Tibial nerve (tissue), 4 donors: ENCODE data around the gene IDH3A. TPM values are rescaled to one million over a fixed set of nuclear protein-coding genes. Genes with fewer than 3 reads are reported as not detected.
A peak's percentile ranks its signal among the peaks of the same experiment; 100 is the strongest.

Experiments used
- DNase-seq, 2 donors: peaks; one replicate each; pipeline ENCODE4 v3.0.0-alpha.2; 2019; ENCODE audit warnings: low spot score in 2 of 2
- H3K27ac ChIP-seq, 4 donors: fragments of 200-600 bp; sonication (generic) in 3 of 4; one replicate each; pipeline ENCODE4 v1.5.1; 2017 to 2019; ENCODE audit warnings: mild to moderate bottlenecking in 1 of 4
- H3K27me3 ChIP-seq, 2 donors: fragments of 200-600 bp; sonication (generic) in 1 of 2; one replicate each; pipeline versions ENCODE4 v1.5.1 to v1.6.0; 2017 to 2019
- H3K36me3 ChIP-seq, 3 donors: fragments of 200-600 bp; sonication (generic); one replicate each; pipeline ENCODE4 v1.5.1; 2018 to 2019
- H3K4me1 ChIP-seq, 4 donors: fragments of 200-600 bp; sonication (generic) in 3 of 4; one replicate each; pipeline ENCODE4 v1.5.1; 2017 to 2019
- H3K4me3 ChIP-seq, 4 donors: fragments of 200-600 bp; sonication (generic) in 3 of 4; one replicate each; pipeline ENCODE4 v1.5.1; 2017 to 2019; ENCODE audit warnings: mild to moderate bottlenecking in 1 of 4, moderate library complexity in 1 of 4
- H3K9me3 ChIP-seq, 4 donors: fragments of 200-600 bp; sonication (generic) in 3 of 4; one replicate each; pipeline ENCODE4 v1.5.1; 2017 to 2019
- CTCF ChIP-seq, 5 experiments: fragments of 200-600 bp in 3 of 5; fragments of 450-650 bp in 2 of 5; sonication (generic) in 3 of 5; IDR thresholded peaks; one replicate each; pipeline ENCODE4 v1.5.1; 2016 to 2019; ENCODE audit warnings: antibody characterized with exemption in 5 of 5, mild to moderate bottlenecking in 3 of 5, moderate library complexity in 2 of 5
- EP300 ChIP-seq, 2 donors: sonication (generic); formaldehyde crosslinking; IDR thresholded peaks; one replicate each; pipeline ENCODE4 v1.6.1; 2017; ENCODE audit warnings: antibody characterized with exemption in 2 of 2, mild to moderate bottlenecking in 1 of 2
- POLR2A ChIP-seq, 2 donors: fragments of 450-650 bp; IDR thresholded peaks; one replicate each; pipeline ENCODE4 v1.6.1; 2017; ENCODE audit warnings: antibody characterized with exemption in 2 of 2, mild to moderate bottlenecking in 2 of 2, moderate library complexity in 2 of 2
- WGBS, 2 donors: methylation state at CpG; one replicate each; pipeline ENCODE4 v1.1.5; 2018; 5-methylcytosine and 5-hydroxymethylcytosine counted together
- total RNA-seq, 4 donors: library from RNA; depleted of rRNA; stranded (reverse); fragments of >200 nt; gene quantifications; one replicate each; pipeline ENCODE4 v1.1.0, GENCODE V29; 2016

The IDH3A gene
- total RNA-seq, 4 donors from 2014 or later, result 46.9 to 70.7 (median 63.4) TPM

- Histone ChIP-seq H3K27ac (peak overlapping the region in 1 of 4 donors; percentile 19), H3K27me3 (no peaks in the 10 kb centered on the region), H3K4me3 (no peak overlapping the region), H3K9me3 (no peaks in the 10 kb centered on the region), H3K4me1 (no peaks in the 10 kb centered on the region), H3K36me3 (no peaks in the 10 kb centered on the region)
- no peak for DNase-seq
- no peak for TF ChIP-seq CTCF (IDR thresholded peaks at IDR 0.05)
- TF ChIP-seq EP300 (IDR thresholded peaks at IDR 0.05), result no peak
- TF ChIP-seq POLR2A (IDR thresholded peaks at IDR 0.05), result no peak
Measured at GRCh38 chr15:78140292-78140691, 8.9 kb upstream of the IDH3A start.

- H3K4me3 ChIP-seq, result no peak overlapping the region
- no peaks in the 10 kb centered on the region for H3K4me1 ChIP-seq
- H3K9me3 ChIP-seq, result no peaks in the 10 kb centered on the region
- 75 to 100% methylated on average over 1 of the region's 3 CpGs for WGBS, 2 donors
- TF ChIP-seq POLR2A (IDR thresholded peaks at IDR 0.05) (no peak), EP300 (IDR thresholded peaks at IDR 0.05) (no peak), CTCF (IDR thresholded peaks at IDR 0.05) (no peak)
- no peak for DNase-seq
- H3K27me3 ChIP-seq, result no peaks in the 10 kb centered on the region
- H3K27ac ChIP-seq, result no peak overlapping the region
- H3K36me3 ChIP-seq, result no peaks in the 10 kb centered on the region
Measured at GRCh38 chr15:78142332-78142731, 6.8 kb upstream of the IDH3A start.

GRCh38 chr15:78146425-78147154 is 2.6 kb upstream of the IDH3A start:
- H3K4me3 ChIP-seq, result no peak overlapping the region
- no peaks in the 10 kb centered on the region for H3K9me3 ChIP-seq
- no peak for DNase-seq
- H3K27ac ChIP-seq, result no peak overlapping the region
- TF ChIP-seq CTCF (IDR thresholded peaks at IDR 0.05), result no peak
- TF ChIP-seq EP300 (IDR thresholded peaks at IDR 0.05), result no peak
- no peak for TF ChIP-seq POLR2A (IDR thresholded peaks at IDR 0.05)
- no peaks in the 10 kb centered on the region for H3K27me3 ChIP-seq
- WGBS, 2 donors, result 91 to 92% methylated on average over 4 of the region's 4 CpGs
- H3K36me3 ChIP-seq, result no peaks in the 10 kb centered on the region
- peaks cover 0 to 24% (median 18%) of the 10 kb centered on the region in 4 donors for H3K4me1 ChIP-seq

GRCh38 chr15:78147566-78147965 is 1.6 kb upstream of the IDH3A start:
- H3K27ac ChIP-seq, result no peak overlapping the region
- H3K4me1 ChIP-seq, result peaks cover 0 to 25% (median 18%) of the 10 kb centered on the region in 4 donors
- no peaks in the 10 kb centered on the region for H3K36me3 ChIP-seq
- TF ChIP-seq EP300 (IDR thresholded peaks at IDR 0.05) (no peak), CTCF (IDR thresholded peaks at IDR 0.05) (no peak), POLR2A (IDR thresholded peaks at IDR 0.05) (no peak)
- H3K9me3 ChIP-seq, result no peaks in the 10 kb centered on the region
- WGBS, 2 donors, result 86 to 87% methylated on average over 6 of the region's 6 CpGs
- no peak overlapping the region for H3K4me3 ChIP-seq
- H3K27me3 ChIP-seq, result no peaks in the 10 kb centered on the region
- DNase-seq, result no peak

- no peaks in the 10 kb centered on the region for H3K36me3 ChIP-seq
- WGBS, 2 donors, result 14 to 18% methylated on average over 14 of the region's 14 CpGs
- no peak for TF ChIP-seq POLR2A (IDR thresholded peaks at IDR 0.05)
- no peak for TF ChIP-seq EP300 (IDR thresholded peaks at IDR 0.05)
- peak overlapping the region; percentile 54 to 94 (median 76) for H3K4me3 ChIP-seq
- H3K4me1 ChIP-seq, result peaks cover 0 to 25% (median 18%) of the 10 kb centered on the region in 4 donors
- H3K27ac ChIP-seq, result peak overlapping the region in 3 of 4 donors; percentile 30 to 86 (median 85)
- no peaks in the 10 kb centered on the region for H3K27me3 ChIP-seq
- no peak for DNase-seq
- no peaks in the 10 kb centered on the region for H3K9me3 ChIP-seq
Measured at GRCh38 chr15:78148392-78149067, 632 bp upstream of the IDH3A start.
